Keratinocyte (primary cell): ENCODE results near the gene C9orf43.
"Not testable (repeated sequence)": the region's sequence is repeated elsewhere in the genome, so short reads cannot be mapped to it uniquely, and the experiment has no call there.

Experiments
- CTCF ChIP-seq, 3 experiments: IDR thresholded peaks in 1 of 3; conservative IDR thresholded peaks in 1 of 3; optimal IDR thresholded peaks in 1 of 3; 2 replicates in 2 of 3; 3 replicates in 1 of 3; pipeline versions ENCODE3 to v1.5.1; 2011; ENCODE audit warnings: low read length in 3 of 3, mild to moderate bottlenecking in 3 of 3, moderate library complexity in 2 of 3, control low read depth in 1 of 3, inconsistent platforms in 1 of 3; ENCODE audit not compliant: insufficient read depth in 2 of 3; ENCODE audit errors: extremely low read depth in 1 of 3
- EZH2 ChIP-seq: IDR thresholded peaks from one replicate; pipeline ENCODE4 v1.6.1; 2012; ENCODE audit warnings: inconsistent platforms, mild to moderate bottlenecking, low read length, moderate library complexity

GRCh38 chr9:113365652-113366051 lies 44.9 kb upstream of the C9orf43 start:
- TF ChIP-seq CTCF (optimal IDR thresholded peaks at IDR 0.05 in 1 of 3, IDR thresholded peaks at IDR 0.05 in 1 of 3, conservative IDR thresholded peaks at IDR 0.05 in 1 of 3; ENCODE audit: extremely low read depth in 1 of 3, insufficient read depth in 2 of 3, low read length in 3 of 3); EZH2: not testable (repeated sequence)
